Right lobe of liver (tissue), 4 donors: ENCODE data around the gene RASGRF2.

Experiments
- POLR2A ChIP-seq: fragments of 450-650 bp; IDR thresholded peaks from one replicate; pipeline ENCODE4 v1.6.1; 2017; ENCODE audit warnings: antibody characterized with exemption, mild to moderate bottlenecking
- TF ChIP-seq, protein P1 (sequence below), 4 donors: fragments of 200-600 bp in 3 of 4; fragments of 450-650 bp in 1 of 4; IDR thresholded peaks; one replicate each; pipeline versions ENCODE4 v1.5.1 to v1.8.0; 2016 to 2022; ENCODE audit warnings: antibody characterized with exemption in 4 of 4, mild to moderate bottlenecking in 2 of 4
- donor health status: DM: no; HTN: no; CAD: no.
- donor health status: DM: no; HTN: no; CAD: no.
- donor health status: DM: no; HTN: yes; CAD: no.

- no peak for TF ChIP-seq POLR2A
- TF ChIP-seq, protein P1, sequence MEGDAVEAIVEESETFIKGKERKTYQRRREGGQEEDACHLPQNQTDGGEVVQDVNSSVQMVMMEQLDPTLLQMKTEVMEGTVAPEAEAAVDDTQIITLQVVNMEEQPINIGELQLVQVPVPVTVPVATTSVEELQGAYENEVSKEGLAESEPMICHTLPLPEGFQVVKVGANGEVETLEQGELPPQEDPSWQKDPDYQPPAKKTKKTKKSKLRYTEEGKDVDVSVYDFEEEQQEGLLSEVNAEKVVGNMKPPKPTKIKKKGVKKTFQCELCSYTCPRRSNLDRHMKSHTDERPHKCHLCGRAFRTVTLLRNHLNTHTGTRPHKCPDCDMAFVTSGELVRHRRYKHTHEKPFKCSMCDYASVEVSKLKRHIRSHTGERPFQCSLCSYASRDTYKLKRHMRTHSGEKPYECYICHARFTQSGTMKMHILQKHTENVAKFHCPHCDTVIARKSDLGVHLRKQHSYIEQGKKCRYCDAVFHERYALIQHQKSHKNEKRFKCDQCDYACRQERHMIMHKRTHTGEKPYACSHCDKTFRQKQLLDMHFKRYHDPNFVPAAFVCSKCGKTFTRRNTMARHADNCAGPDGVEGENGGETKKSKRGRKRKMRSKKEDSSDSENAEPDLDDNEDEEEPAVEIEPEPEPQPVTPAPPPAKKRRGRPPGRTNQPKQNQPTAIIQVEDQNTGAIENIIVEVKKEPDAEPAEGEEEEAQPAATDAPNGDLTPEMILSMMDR (IDR thresholded peaks at IDR 0.05) = no peak
Measured at GRCh38 chr5:81022688-81023084, 62.5 kb downstream of the RASGRF2 start.
